Measurements from ENCODE around the gene SPEG.
A peak's percentile ranks its signal among the peaks of the same experiment; 100 is the strongest.

SPEG gene

GRCh38 chr2:219517954-219518778, 83.5 kb downstream of the SPEG start:
- TF ChIP-seq BACH2 (CRISPR knock-in tag; IDR thresholded peaks at IDR 0.05; ENCODE audit: borderline replicate concordance) (no peak), SNAI2 (CRISPR knock-in tag; IDR thresholded peaks at IDR 0.05) (no peak), CSDC2 (CRISPR knock-in tag; IDR thresholded peaks at IDR 0.05) (no peak), ESRRG (CRISPR knock-in tag; IDR thresholded peaks at IDR 0.05) (no peak)
- no peak for ATAC-seq

DNA sequence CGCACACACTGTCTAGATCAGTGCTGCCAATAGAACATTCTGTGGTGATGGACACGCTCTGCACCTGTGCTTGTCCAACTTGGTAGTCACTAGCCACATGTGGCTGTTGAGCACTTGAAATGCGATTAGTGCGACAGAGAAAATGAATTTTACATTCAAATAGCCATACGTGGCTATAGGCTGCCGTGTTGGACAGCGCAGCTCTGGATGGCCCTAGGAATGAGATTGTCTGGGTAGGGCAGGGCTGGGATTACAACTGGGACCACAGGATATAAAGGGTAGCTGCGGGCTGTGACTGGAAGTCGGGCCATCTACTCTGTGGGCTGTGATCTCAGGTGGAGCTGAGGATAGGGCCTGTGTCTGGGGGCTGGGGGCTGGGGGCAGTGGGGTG, 84.9 kb downstream of the SPEG start:
- no peak for ATAC-seq
- TF ChIP-seq, protein P1, sequence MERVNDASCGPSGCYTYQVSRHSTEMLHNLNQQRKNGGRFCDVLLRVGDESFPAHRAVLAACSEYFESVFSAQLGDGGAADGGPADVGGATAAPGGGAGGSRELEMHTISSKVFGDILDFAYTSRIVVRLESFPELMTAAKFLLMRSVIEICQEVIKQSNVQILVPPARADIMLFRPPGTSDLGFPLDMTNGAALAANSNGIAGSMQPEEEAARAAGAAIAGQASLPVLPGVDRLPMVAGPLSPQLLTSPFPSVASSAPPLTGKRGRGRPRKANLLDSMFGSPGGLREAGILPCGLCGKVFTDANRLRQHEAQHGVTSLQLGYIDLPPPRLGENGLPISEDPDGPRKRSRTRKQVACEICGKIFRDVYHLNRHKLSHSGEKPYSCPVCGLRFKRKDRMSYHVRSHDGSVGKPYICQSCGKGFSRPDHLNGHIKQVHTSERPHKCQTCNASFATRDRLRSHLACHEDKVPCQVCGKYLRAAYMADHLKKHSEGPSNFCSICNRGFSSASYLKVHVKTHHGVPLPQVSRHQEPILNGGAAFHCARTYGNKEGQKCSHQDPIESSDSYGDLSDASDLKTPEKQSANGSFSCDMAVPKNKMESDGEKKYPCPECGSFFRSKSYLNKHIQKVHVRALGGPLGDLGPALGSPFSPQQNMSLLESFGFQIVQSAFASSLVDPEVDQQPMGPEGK (CRISPR knock-in tag; IDR thresholded peaks at IDR 0.05; ENCODE audit: borderline replicate concordance) = no peak
- TF ChIP-seq RARB (CRISPR knock-in tag; IDR thresholded peaks at IDR 0.05) (no peak), ZC3H10 (CRISPR knock-in tag; IDR thresholded peaks at IDR 0.05) (no peak), GLIS3 (CRISPR knock-in tag; IDR thresholded peaks at IDR 0.05) (no peak)

DNA sequence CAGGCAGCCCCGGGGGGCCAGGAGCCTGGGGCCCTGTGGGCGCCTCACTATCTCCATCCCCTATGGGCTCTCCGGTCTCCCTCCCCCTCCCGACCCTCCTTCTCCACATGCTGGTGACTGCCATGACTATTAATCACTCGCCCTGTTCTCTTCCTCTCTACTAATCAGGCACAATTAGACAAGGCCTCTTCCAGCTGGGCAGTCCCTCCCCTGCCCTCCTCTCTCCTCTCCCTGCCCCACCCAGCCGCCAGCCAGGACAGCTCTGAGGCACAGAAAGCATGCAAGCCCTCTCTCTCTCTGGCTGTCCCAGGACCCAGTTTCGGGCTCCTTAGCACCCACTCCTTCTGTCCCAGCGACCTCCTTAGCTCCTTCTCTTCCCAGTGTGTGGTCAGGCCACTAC, 85.4 kb downstream of the SPEG start:
- TF ChIP-seq ZFP30 (CRISPR knock-in tag; IDR thresholded peaks at IDR 0.05) (no peak), ZNF8 (CRISPR knock-in tag; IDR thresholded peaks at IDR 0.05) (no peak), TOX (CRISPR knock-in tag; IDR thresholded peaks at IDR 0.05; ENCODE audit: borderline replicate concordance) (no peak), OSR1 (CRISPR knock-in tag; IDR thresholded peaks at IDR 0.05) (no peak), ZNF565 (CRISPR knock-in tag; conservative IDR thresholded peaks at IDR 0.05; ENCODE audit: low read depth) (no peak)

GRCh38 chr2:219521066-219521880, 86.6 kb downstream of the SPEG start:
- TF ChIP-seq TOX (CRISPR knock-in tag; IDR thresholded peaks at IDR 0.05; ENCODE audit: borderline replicate concordance) (no peak), CSRNP3 (CRISPR knock-in tag; IDR thresholded peaks at IDR 0.05) (no peak)
- TF ChIP-seq, protein P1 (CRISPR knock-in tag; IDR thresholded peaks at IDR 0.05; ENCODE audit: borderline replicate concordance) = 0 out of 2 replicates have a peak, but pooled peaks have one; percentile 37
- ATAC-seq = peak; percentile 90

More for the DNA sequence above, 85.4 kb downstream of the SPEG start:
- no peak for ATAC-seq

DNA sequence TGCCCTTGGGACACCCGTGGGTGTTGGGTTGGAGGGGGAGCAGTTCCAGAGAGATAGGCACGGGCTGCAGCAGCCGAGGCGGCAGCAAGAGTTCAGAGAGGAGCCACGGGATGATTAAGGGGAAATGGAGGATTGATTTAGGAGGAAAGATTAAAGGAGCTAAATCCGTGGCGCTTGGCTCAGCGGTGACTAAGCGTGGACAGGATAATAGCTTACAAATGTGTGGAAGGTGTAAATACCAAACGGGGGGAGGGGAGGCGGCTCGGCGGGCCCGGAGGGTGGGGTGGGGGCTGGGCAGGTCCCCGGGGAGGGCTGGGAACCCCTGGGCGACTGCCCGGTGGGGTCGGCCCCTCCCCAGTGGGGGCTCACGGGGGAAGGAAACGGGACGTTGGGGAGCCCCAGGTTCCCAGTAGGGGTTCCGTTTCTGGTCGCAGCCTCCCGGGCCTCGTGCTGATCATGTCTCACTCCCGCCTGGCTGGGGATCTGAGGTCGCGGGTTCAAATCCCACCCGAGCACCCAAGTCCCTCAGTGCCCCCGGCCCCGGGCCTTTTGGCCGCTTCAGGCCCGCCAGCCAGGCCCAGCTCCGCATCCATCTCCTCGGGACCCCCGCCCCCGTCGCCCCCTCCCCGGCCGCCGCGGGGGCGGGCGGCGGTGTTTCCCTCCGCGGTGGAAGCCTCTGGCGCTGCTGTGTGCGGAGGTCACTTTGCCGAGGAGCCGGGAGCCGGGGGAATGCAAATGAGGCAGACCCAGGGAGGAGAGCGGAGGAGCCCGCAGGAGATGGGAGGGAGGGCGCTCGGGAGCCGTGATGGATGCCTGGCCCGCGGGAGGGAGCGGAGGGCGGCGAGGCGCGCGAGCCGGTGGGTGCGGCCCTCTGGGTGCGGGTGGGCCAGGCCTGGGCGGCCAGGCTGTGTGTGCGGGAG, 87.7 kb downstream of the SPEG start:
- ATAC-seq = no peak
- TF ChIP-seq ZC3H10 (CRISPR knock-in tag; IDR thresholded peaks at IDR 0.05) (no peak), ISL1 (CRISPR knock-in tag; IDR thresholded peaks at IDR 0.05) (no peak), BACH2 (CRISPR knock-in tag; IDR thresholded peaks at IDR 0.05; ENCODE audit: borderline replicate concordance) (no peak), ZNF70 (CRISPR knock-in tag; IDR thresholded peaks at IDR 0.05) (no peak), SNAI2 (CRISPR knock-in tag; IDR thresholded peaks at IDR 0.05) (no peak), PPARA (CRISPR knock-in tag; IDR thresholded peaks at IDR 0.05; ENCODE audit: borderline replicate concordance) (no peak), ARNTL (CRISPR knock-in tag; IDR thresholded peaks at IDR 0.05; ENCODE audit: borderline replicate concordance, low read depth) (no peak), TOX (CRISPR knock-in tag; IDR thresholded peaks at IDR 0.05; ENCODE audit: borderline replicate concordance) (no peak), GLIS3 (CRISPR knock-in tag; IDR thresholded peaks at IDR 0.05) (no peak), ZNF565 (CRISPR knock-in tag; conservative IDR thresholded peaks at IDR 0.05; ENCODE audit: low read depth) (no peak)
- TF ChIP-seq, protein P2, sequence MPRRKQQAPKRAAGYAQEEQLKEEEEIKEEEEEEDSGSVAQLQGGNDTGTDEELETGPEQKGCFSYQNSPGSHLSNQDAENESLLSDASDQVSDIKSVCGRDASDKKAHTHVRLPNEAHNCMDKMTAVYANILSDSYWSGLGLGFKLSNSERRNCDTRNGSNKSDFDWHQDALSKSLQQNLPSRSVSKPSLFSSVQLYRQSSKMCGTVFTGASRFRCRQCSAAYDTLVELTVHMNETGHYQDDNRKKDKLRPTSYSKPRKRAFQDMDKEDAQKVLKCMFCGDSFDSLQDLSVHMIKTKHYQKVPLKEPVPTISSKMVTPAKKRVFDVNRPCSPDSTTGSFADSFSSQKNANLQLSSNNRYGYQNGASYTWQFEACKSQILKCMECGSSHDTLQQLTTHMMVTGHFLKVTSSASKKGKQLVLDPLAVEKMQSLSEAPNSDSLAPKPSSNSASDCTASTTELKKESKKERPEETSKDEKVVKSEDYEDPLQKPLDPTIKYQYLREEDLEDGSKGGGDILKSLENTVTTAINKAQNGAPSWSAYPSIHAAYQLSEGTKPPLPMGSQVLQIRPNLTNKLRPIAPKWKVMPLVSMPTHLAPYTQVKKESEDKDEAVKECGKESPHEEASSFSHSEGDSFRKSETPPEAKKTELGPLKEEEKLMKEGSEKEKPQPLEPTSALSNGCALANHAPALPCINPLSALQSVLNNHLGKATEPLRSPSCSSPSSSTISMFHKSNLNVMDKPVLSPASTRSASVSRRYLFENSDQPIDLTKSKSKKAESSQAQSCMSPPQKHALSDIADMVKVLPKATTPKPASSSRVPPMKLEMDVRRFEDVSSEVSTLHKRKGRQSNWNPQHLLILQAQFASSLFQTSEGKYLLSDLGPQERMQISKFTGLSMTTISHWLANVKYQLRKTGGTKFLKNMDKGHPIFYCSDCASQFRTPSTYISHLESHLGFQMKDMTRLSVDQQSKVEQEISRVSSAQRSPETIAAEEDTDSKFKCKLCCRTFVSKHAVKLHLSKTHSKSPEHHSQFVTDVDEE (CRISPR knock-in tag; IDR thresholded peaks at IDR 0.05) = no peak
- TF ChIP-seq, protein P3, sequence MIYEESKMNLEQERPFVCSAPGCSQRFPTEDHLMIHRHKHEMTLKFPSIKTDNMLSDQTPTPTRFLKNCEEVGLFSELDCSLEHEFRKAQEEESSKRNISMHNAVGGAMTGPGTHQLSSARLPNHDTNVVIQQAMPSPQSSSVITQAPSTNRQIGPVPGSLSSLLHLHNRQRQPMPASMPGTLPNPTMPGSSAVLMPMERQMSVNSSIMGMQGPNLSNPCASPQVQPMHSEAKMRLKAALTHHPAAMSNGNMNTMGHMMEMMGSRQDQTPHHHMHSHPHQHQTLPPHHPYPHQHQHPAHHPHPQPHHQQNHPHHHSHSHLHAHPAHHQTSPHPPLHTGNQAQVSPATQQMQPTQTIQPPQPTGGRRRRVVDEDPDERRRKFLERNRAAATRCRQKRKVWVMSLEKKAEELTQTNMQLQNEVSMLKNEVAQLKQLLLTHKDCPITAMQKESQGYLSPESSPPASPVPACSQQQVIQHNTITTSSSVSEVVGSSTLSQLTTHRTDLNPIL (CRISPR knock-in tag; IDR thresholded peaks at IDR 0.05; ENCODE audit: low read depth) = no peak

All from SK-N-SH treated with all-trans-retinoic acid at 6 μM for 48 hours (cell line).